Trophoblast cell (in vitro differentiated cells and primary cell): ENCODE measurements around the gene FLYWCH1.

Experiments
- DNase-seq, 2 donors: peaks; one replicate each; pipeline ENCODE4 v3.0.0-alpha.2; 2016
- H2AFZ ChIP-seq: 2 replicates; pipeline ENCODE4 v1.6.1; 2013; ENCODE audit warnings: low read length, moderate library complexity, mild to moderate bottlenecking; ENCODE audit not compliant: insufficient read depth, poor library complexity
- H2AK5ac ChIP-seq: 2 replicates; pipeline ENCODE4 v1.6.1; 2013; ENCODE audit warnings: mild to moderate bottlenecking, low read length
- H2BK120ac ChIP-seq: 2 replicates; pipeline ENCODE4 v1.6.1; 2013; ENCODE audit warnings: low read length, mild to moderate bottlenecking, moderate library complexity; ENCODE audit not compliant: insufficient read depth, poor library complexity
- H2BK12ac ChIP-seq: 2 replicates; pipeline ENCODE4 v1.6.1; 2013; ENCODE audit warnings: mild to moderate bottlenecking, low read length, moderate library complexity
- H2BK5ac ChIP-seq: 2 replicates; pipeline ENCODE4 v1.6.1; 2013; ENCODE audit warnings: low read length, low read depth, moderate library complexity, mild to moderate bottlenecking; ENCODE audit not compliant: poor library complexity
- H3K14ac ChIP-seq: 2 replicates; pipeline ENCODE4 v1.6.1; 2013; ENCODE audit warnings: mild to moderate bottlenecking, low read length
- H3K18ac ChIP-seq: 2 replicates; pipeline ENCODE4 v1.6.1; 2013; ENCODE audit warnings: mild to moderate bottlenecking, low read length
- H3K23ac ChIP-seq: 2 replicates; pipeline ENCODE4 v1.6.1; 2013; ENCODE audit warnings: low read length
- H3K27ac ChIP-seq: 2 replicates; pipeline ENCODE4 v1.5.1; 2013; ENCODE audit warnings: low read depth, mild to moderate bottlenecking, inconsistent platforms, low read length, moderate library complexity
- H3K27me3 ChIP-seq: 2 replicates; pipeline ENCODE4 v1.6.1; 2013; ENCODE audit warnings: inconsistent platforms, mild to moderate bottlenecking, low read length, moderate library complexity; ENCODE audit not compliant: insufficient read depth
- H3K36me3 ChIP-seq, 2 experiments: 1 replicate in 1 of 2; 2 replicates in 1 of 2; pipeline ENCODE4 v1.6.1; 2013; ENCODE audit warnings: low read length in 2 of 2, mild to moderate bottlenecking in 2 of 2, moderate library complexity in 1 of 2; ENCODE audit not compliant: insufficient read depth in 2 of 2, control insufficient read depth in 1 of 2
- H3K4ac ChIP-seq: 2 replicates; pipeline ENCODE4 v1.6.1; 2013; ENCODE audit warnings: low read depth, mild to moderate bottlenecking, low read length, moderate library complexity
- H3K4me1 ChIP-seq, 2 experiments: 1 replicate in 1 of 2; 2 replicates in 1 of 2; pipeline ENCODE4 v1.6.1; 2013; ENCODE audit warnings: low read length in 2 of 2, mild to moderate bottlenecking in 2 of 2, moderate library complexity in 1 of 2; ENCODE audit not compliant: insufficient read depth in 2 of 2, control insufficient read depth in 1 of 2
- H3K4me2 ChIP-seq: 2 replicates; pipeline ENCODE4 v1.6.1; 2013; ENCODE audit warnings: inconsistent platforms, mild to moderate bottlenecking, low read length, moderate library complexity
- H3K4me3 ChIP-seq: 2 replicates; pipeline ENCODE4 v1.5.1; 2013; ENCODE audit warnings: mild to moderate bottlenecking, low read depth, low read length, inconsistent platforms
- H3K79me1 ChIP-seq: one replicate; pipeline ENCODE4 v1.6.1; 2013; ENCODE audit warnings: low read length
- H3K79me2 ChIP-seq: 2 replicates; pipeline ENCODE4 v1.6.1; 2013; ENCODE audit warnings: low read length, mild to moderate bottlenecking; ENCODE audit not compliant: control insufficient read depth, insufficient read depth, poor library complexity
- H3K9ac ChIP-seq: 2 replicates; pipeline ENCODE4 v1.6.1; 2013; ENCODE audit warnings: mild to moderate bottlenecking, low read length
- H3K9me3 ChIP-seq: 2 replicates; pipeline ENCODE4 v1.6.1; 2013; ENCODE audit warnings: low read depth, mild to moderate bottlenecking, control low read depth, inconsistent platforms, low read length; ENCODE audit not compliant: insufficient read depth
- H4K12ac ChIP-seq: 2 replicates; pipeline ENCODE4 v1.6.1; 2013; ENCODE audit warnings: low read depth, mild to moderate bottlenecking, low read length, moderate library complexity
- H4K8ac ChIP-seq: 2 replicates; pipeline ENCODE4 v1.6.1; 2013; ENCODE audit warnings: low read depth, mild to moderate bottlenecking, low read length, moderate library complexity
- H4K91ac ChIP-seq: one replicate; pipeline ENCODE4 v1.6.1; 2013; ENCODE audit warnings: low read depth, mild to moderate bottlenecking, low read length, moderate library complexity
- WGBS: extraction: QIAGEN DNeasy Blood & Tissue Kit; methylation state at CpG from one replicate; pipeline ENCODE4 v1.1.7; 2013; ENCODE audit warnings: missing lambda C conversion rate; ENCODE audit not compliant: insufficient read length, insufficient coverage; ENCODE audit errors: extremely low coverage; 5-methylcytosine and 5-hydroxymethylcytosine counted together

The FLYWCH1 gene

DNA sequence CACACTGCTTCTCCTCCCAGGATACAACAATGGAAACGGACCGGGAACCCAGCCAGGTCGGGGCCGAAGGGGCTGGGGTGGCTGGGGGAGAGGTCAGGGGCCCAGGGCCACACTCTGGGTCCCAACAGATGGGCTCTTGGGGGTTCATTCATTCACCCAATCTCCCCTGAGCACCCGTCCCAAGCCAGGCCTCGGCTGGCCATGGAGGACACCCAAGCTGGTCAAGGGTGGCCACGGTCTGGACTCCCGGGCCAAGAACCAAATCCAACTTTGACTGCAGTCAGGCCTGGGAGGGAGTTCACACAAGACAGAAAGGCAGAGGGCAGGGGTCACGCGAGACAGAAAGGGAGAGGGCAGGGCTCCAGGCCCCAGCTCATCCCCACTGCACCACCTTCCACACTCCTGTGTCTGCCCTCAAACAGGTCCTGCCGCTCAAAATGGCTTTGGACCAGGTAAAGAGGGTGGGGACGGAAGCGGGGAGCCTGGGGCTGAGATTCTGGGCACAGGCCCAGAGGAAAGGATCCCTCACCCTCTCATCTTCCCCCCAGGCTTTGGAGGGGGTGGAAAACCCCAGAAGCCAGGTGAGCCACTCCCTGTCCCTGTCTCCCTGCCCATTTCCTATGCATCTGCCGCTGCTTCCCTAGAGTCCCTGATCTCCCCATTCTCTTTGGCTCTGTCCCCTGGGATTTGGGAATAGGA is 80.8 kb downstream of the FLYWCH1 start:
- Histone ChIP-seq H4K8ac (no peak overlapping the region), H3K23ac (no peak overlapping the region), H4K12ac (no peak overlapping the region), H3K4me3 (no peak overlapping the region), H3K79me1 (no peaks in the 10 kb centered on the region), H3K4me2 (no peak overlapping the region), H3K14ac (no peak overlapping the region), H4K91ac (no peak overlapping the region), H2BK5ac (no peak overlapping the region), H3K4me1 (peaks cover 3 to 5% of the 10 kb centered on the region in 2 experiments), H3K27ac (no peak overlapping the region), H2AFZ (no peak overlapping the region), H2BK12ac (no peak overlapping the region), H3K79me2 (no peaks in the 10 kb centered on the region), H3K9me3 (no peaks in the 10 kb centered on the region), H3K9ac (no peak overlapping the region), H3K27me3 (no peaks in the 10 kb centered on the region), H2AK5ac (no peak overlapping the region), H3K36me3 (no peaks in the 10 kb centered on the region), H3K18ac (no peak overlapping the region), H3K4ac (no peak overlapping the region), H2BK120ac (no peak overlapping the region)
- WGBS: no CpG with 5 or more reads among the region's 14 CpGs
- DNase-seq: no peak

DNA sequence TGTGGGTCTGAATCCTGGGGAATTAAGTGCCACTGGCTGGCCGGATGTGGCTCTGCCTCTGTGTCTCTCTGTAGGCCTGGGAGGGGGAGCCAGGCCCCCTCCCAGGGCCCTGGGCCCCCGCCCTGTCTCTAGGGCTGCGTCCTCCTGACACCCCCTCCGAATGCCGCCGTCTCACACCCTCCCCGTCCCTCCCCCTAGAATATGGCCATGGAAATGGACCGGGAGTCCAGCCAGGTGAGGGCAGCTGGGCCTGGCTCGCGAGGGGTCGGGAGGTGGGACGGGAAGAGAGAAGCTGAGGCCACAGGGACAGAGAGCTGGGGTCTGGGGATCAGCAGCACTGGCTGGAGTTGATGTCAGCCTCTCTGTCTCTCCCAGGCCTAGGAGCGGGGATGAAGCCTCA is 84.6 kb downstream of the FLYWCH1 start:
- Histone ChIP-seq H3K4ac (no peak overlapping the region), H2BK5ac (no peak overlapping the region), H3K27ac (no peak overlapping the region), H3K9me3 (no peaks in the 10 kb centered on the region), H3K79me1 (no peaks in the 10 kb centered on the region), H3K14ac (no peak overlapping the region), H3K27me3 (no peaks in the 10 kb centered on the region), H3K23ac (no peak overlapping the region), H3K9ac (no peak overlapping the region), H3K4me1 (no peaks in the 10 kb centered on the region), H2AFZ (no peak overlapping the region), H3K4me3 (no peak overlapping the region), H2BK120ac (no peak overlapping the region), H3K79me2 (no peaks in the 10 kb centered on the region), H4K8ac (no peak overlapping the region), H3K4me2 (no peak overlapping the region), H4K91ac (no peak overlapping the region), H2BK12ac (no peak overlapping the region), H4K12ac (no peak overlapping the region), H3K36me3 (no peaks in the 10 kb centered on the region), H3K18ac (no peak overlapping the region), H2AK5ac (no peak overlapping the region)
- DNase-seq: no peak
- no CpG with 5 or more reads among the region's 13 CpGs for WGBS

DNA sequence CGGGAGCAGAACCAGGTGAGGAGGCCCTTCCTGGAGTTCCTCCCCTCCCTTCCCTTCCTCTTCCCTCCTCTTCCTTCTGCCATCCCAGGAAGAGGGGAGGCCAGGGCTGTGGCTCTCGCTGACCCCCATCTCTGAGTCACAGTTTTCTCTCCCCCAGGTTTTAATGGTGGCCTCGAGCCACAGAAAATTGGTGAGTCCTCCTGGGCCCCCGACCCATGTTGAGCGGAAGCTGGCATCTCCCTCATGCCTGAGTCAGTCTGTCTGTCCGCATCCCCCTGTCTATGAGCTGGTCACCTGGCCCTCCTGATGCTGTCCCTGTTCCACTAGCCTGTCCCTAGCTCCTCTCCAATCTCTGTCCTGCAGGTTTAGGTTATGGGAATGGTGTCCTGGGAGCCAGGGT is 88.2 kb downstream of the FLYWCH1 start:
- Histone ChIP-seq H2AFZ (no peak overlapping the region), H3K27me3 (no peaks in the 10 kb centered on the region), H2AK5ac (no peak overlapping the region), H2BK5ac (no peak overlapping the region), H2BK120ac (no peak overlapping the region), H4K91ac (no peak overlapping the region), H2BK12ac (no peak overlapping the region), H3K4ac (no peak overlapping the region), H3K9ac (no peak overlapping the region), H3K79me1 (no peaks in the 10 kb centered on the region), H3K14ac (no peak overlapping the region), H3K27ac (no peak overlapping the region), H3K4me2 (no peak overlapping the region), H3K36me3 (no peaks in the 10 kb centered on the region), H3K79me2 (no peaks in the 10 kb centered on the region), H3K18ac (no peak overlapping the region), H4K12ac (no peak overlapping the region), H4K8ac (no peak overlapping the region), H3K4me1 (no peaks in the 10 kb centered on the region), H3K23ac (no peak overlapping the region), H3K9me3 (no peaks in the 10 kb centered on the region), H3K4me3 (no peak overlapping the region)
- DNase-seq: no peak
- WGBS: no CpG with 5 or more reads among the region's 6 CpGs

DNA sequence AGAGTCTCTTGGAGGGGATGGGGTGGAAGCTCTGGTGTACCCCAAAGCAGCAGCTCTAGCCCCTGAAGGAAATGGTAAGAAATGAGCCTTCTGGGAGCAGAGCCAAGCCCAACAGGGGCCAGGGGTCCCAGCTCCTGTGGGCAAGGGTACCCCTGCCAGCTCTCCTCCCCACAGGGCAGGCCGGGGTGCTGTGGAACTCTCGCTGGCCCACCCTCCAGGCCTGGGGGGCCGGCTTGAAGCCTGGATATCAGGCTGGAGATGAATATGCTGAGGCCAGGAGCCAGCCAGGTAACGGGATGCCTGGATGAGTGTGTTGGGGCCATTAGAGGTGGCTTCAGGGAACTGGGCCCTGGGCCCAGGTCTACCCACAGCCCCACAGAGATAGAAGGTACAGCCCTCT is 88.8 kb downstream of the FLYWCH1 start:
- H2AK5ac ChIP-seq: no peak overlapping the region
- no peaks in the 10 kb centered on the region for H3K79me1 ChIP-seq
- no peak overlapping the region for H3K18ac ChIP-seq
- no peak overlapping the region for H3K27ac ChIP-seq
- H3K4me1 ChIP-seq: no peaks in the 10 kb centered on the region
- no peak overlapping the region for H4K91ac ChIP-seq
- H3K36me3 ChIP-seq: no peaks in the 10 kb centered on the region
- no peak overlapping the region for H3K4me2 ChIP-seq
- no peak overlapping the region for H4K8ac ChIP-seq
- H3K9me3 ChIP-seq: no peaks in the 10 kb centered on the region
- no peak overlapping the region for H2BK12ac ChIP-seq
- H3K23ac ChIP-seq: no peak overlapping the region
- H3K79me2 ChIP-seq: no peaks in the 10 kb centered on the region
- H2BK120ac ChIP-seq: no peak overlapping the region
- no peaks in the 10 kb centered on the region for H3K27me3 ChIP-seq
- no CpG with 5 or more reads among the region's 4 CpGs for WGBS
- H3K4ac ChIP-seq: no peak overlapping the region
- DNase-seq: no peak
- H2AFZ ChIP-seq: no peak overlapping the region
- no peak overlapping the region for H3K4me3 ChIP-seq
- no peak overlapping the region for H3K14ac ChIP-seq
- no peak overlapping the region for H2BK5ac ChIP-seq
- no peak overlapping the region for H4K12ac ChIP-seq
- no peak overlapping the region for H3K9ac ChIP-seq
